ENCODE measurements around the gene CREBZF. TPM values are rescaled to one million over a fixed set of nuclear protein-coding genes. Genes with fewer than 3 reads are reported as not detected.

CREBZF gene
- total and polyA plus RNA-seq, 9 of the 15 experiments (the other 6 are each of a cell fraction or from before 2014, with no cell fraction given): 7.2 to 70.2 (median 40.5) TPM

- TF ChIP-seq HMBOX1 (IDR thresholded peaks at IDR 0.05): peak; percentile 7; the same call in 1 of the 2 replicates
- peak; percentile 92 for TF ChIP-seq SP1 (CRISPR knock-in tag; IDR thresholded peaks at IDR 0.05)
- no peak for TF ChIP-seq ZNF586 (CRISPR knock-in tag; conservative IDR thresholded peaks at IDR 0.05)
- TF ChIP-seq PBX2 (CRISPR knock-in tag; IDR thresholded peaks at IDR 0.05; ENCODE audit: low read depth): peak; percentile 52
- peak; percentile 96 for TF ChIP-seq PBX2 (tag; conservative IDR thresholded peaks at IDR 0.05; ENCODE audit: low read depth)
- TF ChIP-seq TBL1XR1 (IDR thresholded peaks at IDR 0.05; ENCODE audit: low read length in 2 of 2): no peak; a peak in 1 of 4 replicates
- no peak for TF ChIP-seq HOMEZ (CRISPR knock-in tag; IDR thresholded peaks at IDR 0.05)
- TF ChIP-seq JUND (IDR thresholded peaks at IDR 0.05; ENCODE audit: borderline replicate concordance, low read depth, low read length): no peak; the same call in 1 of the 2 replicates
- 0 out of 3 replicates have a peak, but pooled peaks have one; percentile 16 for TF ChIP-seq JUND (tag; IDR thresholded peaks at IDR 0.05; ENCODE audit: borderline replicate concordance, low read depth, low read length)
- TF ChIP-seq THAP7 (CRISPR knock-in tag; IDR thresholded peaks at IDR 0.05): no peak
- peak; percentile 8 for TF ChIP-seq HNRNPLL (IDR thresholded peaks at IDR 0.05; ENCODE audit: low read depth, low read length, poor library complexity, severe bottlenecking)
- no peak for TF ChIP-seq BRD9 (IDR thresholded peaks at IDR 0.05; ENCODE audit: low read depth, partially characterized antibody)
- peak in 1 of 2 experiments; percentile 45; a peak in 1 of 4 replicates for TF ChIP-seq SIN3A (IDR thresholded peaks at IDR 0.05; ENCODE audit: borderline replicate concordance in 2 of 2, control insufficient read depth in 1 of 2, low read depth in 2 of 2, low read length in 2 of 2)
- TF ChIP-seq TAF7 (tag; IDR thresholded peaks at IDR 0.05): peak; percentile 70
- no peak for TF ChIP-seq ASH1L (IDR thresholded peaks at IDR 0.05; ENCODE audit: borderline replicate concordance, low read depth, partially characterized antibody)
- peak; percentile 22; the same call in 1 of the 2 replicates for TF ChIP-seq AFF4 (CRISPR knock-in tag; IDR thresholded peaks at IDR 0.05)
These were observed 36.7 kb downstream of the CREBZF start, which contains the start of gene TMEM126B (continued) for GRCh38 chr11:85627998-85628770.

All from K562 (cell line).